AG04450 (cell line): ENCODE data around the gene NAA50. TPM values are rescaled to one million over a fixed set of nuclear protein-coding genes. Genes with fewer than 3 reads are reported as not detected.

Experiments used
- CTCF ChIA-PET: fragments of 300-600, 350-600 bp; formaldehyde crosslinking; extraction: SDS; loops from one replicate; lab custom pipeline; 2022; ENCODE audit warnings: antibody characterized with exemption, inconsistent platforms; lab: Charles Lee
- POLR2A ChIA-PET: fragments of 350-600 bp; formaldehyde crosslinking; extraction: SDS; loops from one replicate; lab custom pipeline; 2021; ENCODE audit warnings: antibody characterized with exemption, inconsistent platforms; lab: Yijun Ruan, JAX
- DNase-seq: peaks from one replicate; pipeline ENCODE4 v3.0.0-alpha.2; 2011; ENCODE audit warnings: low read depth, low spot score
- H3K27ac ChIP-seq: one replicate; pipeline ENCODE4 v1.5.1; 2012; ENCODE audit warnings: low read depth, low read length, control low read depth
- H3K27me3 ChIP-seq: one replicate; pipeline ENCODE4 v1.6.0; 2012; ENCODE audit warnings: low read length; ENCODE audit not compliant: control insufficient read depth, insufficient read depth
- H3K4me3 ChIP-seq: 2 replicates; pipeline ENCODE4 v1.5.1; 2011; ENCODE audit warnings: mild to moderate bottlenecking, low read depth, low read length, control low read depth
- H3K9me3 ChIP-seq: 2 replicates; pipeline ENCODE4 v1.5.1; 2012; ENCODE audit warnings: low read length; ENCODE audit not compliant: control insufficient read depth, insufficient read depth
- polyA plus RNA-seq: library from polyadenylated mRNA; depleted of rRNA; stranded (reverse); fragments of >200 nt; gene quantifications from 2 replicates; pipeline ENCODE4 v1.2.3, GENCODE V29; 2011
- TF ChIP-seq, protein P1 (sequence below): IDR thresholded peaks from 2 replicates; pipeline ENCODE4 v1.5.1; 2011; ENCODE audit warnings: low read depth, low read length, control low read depth, inconsistent platforms

NAA50 gene
- polyA plus RNA-seq, 1 experiment, result 129 TPM

- Histone ChIP-seq H3K27ac (peak overlapping the region; percentile 73), H3K4me3 (peak overlapping the region; percentile 86), H3K9me3 (no peaks in the 10 kb centered on the region; the same call in 1 of the 2 replicates), H3K27me3 (no peaks in the 10 kb centered on the region)
- POLR2A ChIA-PET, result interaction anchor here (0.6 to 1.8 kb wide), 7 partner anchors 11 to 182 kb away, joined by 3 to 5 read pairs (median 3); partner anchors contain the start of gene SPICE1
- DNase-seq, result peak; percentile 98
- CTCF ChIA-PET, result interaction anchor here (0.7 to 0.8 kb wide), 2 partner anchors 28 to 64 kb away, joined by 3 to 5 read pairs; no protein-coding TSS in a partner anchor
- TF ChIP-seq, protein P1, sequence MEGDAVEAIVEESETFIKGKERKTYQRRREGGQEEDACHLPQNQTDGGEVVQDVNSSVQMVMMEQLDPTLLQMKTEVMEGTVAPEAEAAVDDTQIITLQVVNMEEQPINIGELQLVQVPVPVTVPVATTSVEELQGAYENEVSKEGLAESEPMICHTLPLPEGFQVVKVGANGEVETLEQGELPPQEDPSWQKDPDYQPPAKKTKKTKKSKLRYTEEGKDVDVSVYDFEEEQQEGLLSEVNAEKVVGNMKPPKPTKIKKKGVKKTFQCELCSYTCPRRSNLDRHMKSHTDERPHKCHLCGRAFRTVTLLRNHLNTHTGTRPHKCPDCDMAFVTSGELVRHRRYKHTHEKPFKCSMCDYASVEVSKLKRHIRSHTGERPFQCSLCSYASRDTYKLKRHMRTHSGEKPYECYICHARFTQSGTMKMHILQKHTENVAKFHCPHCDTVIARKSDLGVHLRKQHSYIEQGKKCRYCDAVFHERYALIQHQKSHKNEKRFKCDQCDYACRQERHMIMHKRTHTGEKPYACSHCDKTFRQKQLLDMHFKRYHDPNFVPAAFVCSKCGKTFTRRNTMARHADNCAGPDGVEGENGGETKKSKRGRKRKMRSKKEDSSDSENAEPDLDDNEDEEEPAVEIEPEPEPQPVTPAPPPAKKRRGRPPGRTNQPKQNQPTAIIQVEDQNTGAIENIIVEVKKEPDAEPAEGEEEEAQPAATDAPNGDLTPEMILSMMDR, result peak; percentile 27
These were observed 49.2 kb downstream of the NAA50 start for GRCh38 chr3:113696658-113697499.

DNA sequence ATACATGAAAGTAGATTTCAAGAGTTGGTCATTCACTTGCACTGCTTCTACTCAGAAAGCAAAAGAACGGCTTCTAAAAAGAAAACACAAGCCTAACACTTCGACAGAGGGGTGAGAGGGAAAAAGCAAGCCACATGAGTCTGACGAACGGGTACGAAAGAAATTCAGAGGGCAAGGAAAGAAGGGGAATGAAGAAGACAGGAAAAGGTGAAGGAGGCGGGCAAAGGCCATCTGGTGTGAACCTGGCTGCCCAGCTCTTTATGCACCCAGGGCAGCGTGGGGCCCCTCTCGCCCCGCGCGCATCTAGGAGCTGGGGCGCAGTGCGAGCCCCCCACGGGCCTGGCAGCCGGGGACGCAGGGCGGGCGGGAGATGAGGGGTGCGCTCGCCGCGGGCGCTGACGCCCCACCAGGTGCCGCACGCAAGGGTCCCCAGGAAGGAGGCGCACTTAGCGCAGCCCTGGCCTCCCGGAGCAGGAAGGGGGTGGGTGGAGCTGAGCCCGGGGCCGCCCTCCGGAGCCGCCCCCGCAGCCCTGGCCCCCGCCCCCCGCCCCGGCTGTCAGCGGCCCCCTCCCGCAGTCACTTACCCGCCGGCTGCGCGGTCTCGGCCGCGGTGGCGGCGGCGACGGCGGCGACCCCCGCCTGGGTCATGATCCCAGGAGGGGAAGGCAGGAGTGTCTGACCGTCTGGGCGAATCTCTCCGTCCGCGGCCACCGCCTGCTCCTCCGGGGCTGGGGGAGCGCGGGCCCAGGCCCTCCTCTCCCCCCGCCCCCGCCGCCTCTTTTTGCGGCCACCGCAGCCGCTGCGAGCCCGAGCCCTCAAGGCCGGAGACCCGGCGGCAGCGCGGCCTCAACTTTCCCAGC lies 50.0 kb downstream of the NAA50 start, which contains the start of gene USF3:
USF3 (minus strand) TSS at position 857 of the 860 bp plus-strand sequence. CDS start 21,764 bp downstream, outside the sequence.
- peak within 1 kb of the TSS; percentile 86 for H3K27ac ChIP-seq
- TF ChIP-seq, protein P1, result no peak
- no peak for DNase-seq
- ChIA-PET CTCF (interaction anchor here (0.7 to 1.0 kb wide), 3 partner anchors 28 to 63 kb away, joined by 3 to 5 read pairs (median 3); no protein-coding TSS in a partner anchor), POLR2A (interaction anchor here (0.5 to 1.8 kb wide), 8 partner anchors 10 to 632 kb away, joined by 3 to 5 read pairs (median 3); partner anchors contain the start of gene SPICE1)
- no peaks in the 10 kb centered on the region; the same call in 1 of the 2 replicates for H3K9me3 ChIP-seq
- H3K4me3 ChIP-seq, result peak within 1 kb of the TSS; percentile 86
- H3K27me3 ChIP-seq, result no peaks in the 10 kb centered on the region

DNA sequence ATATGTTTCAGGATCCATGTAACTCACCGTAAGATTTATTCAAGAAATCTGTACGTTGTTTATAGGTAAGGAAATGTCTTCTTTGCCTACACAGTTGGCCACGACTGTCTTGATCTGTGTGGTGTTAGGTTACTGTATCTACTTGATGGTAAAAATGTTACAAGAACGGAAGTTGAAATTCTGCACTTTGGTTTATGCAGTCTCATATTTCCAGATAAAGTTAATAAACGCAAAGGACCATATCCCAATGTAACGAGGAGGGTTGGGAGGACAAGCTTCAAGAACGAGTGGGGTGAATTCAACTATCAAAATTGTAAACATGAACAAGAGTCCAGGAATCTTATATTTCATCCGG lies 50.6 kb downstream of the NAA50 start:
- Histone ChIP-seq H3K27me3 (no peaks in the 10 kb centered on the region), H3K4me3 (peak overlapping the region; percentile 80), H3K27ac (peak overlapping the region; percentile 86), H3K9me3 (no peaks in the 10 kb centered on the region; the same call in 1 of the 2 replicates)
- CTCF ChIA-PET, result interaction anchor here (1.0 kb wide), 1 partner anchor 43 kb away, joined by 3 read pairs; no protein-coding TSS in a partner anchor
- DNase-seq, result no peak
- TF ChIP-seq, protein P1, result no peak
- POLR2A ChIA-PET, result interaction anchor here (0.5 to 1.8 kb wide), 4 partner anchors 27 to 633 kb away, joined by 3 to 5 read pairs (median 4); partner anchors contain the start of gene SPICE1

GRCh38 chr3:113690482-113690881 lies 55.6 kb downstream of the NAA50 start:
- no peaks in the 10 kb centered on the region; the same call in 1 of the 2 replicates for H3K9me3 ChIP-seq
- CTCF ChIA-PET, result interaction anchor here (1.5 kb wide), 1 partner anchor 39 kb away, joined by 3 read pairs; no protein-coding TSS in a partner anchor
- TF ChIP-seq, protein P1, result no peak
- no peaks in the 10 kb centered on the region for H3K27me3 ChIP-seq
- H3K27ac ChIP-seq, result no peak overlapping the region
- no peak overlapping the region for H3K4me3 ChIP-seq
- DNase-seq, result no peak
- POLR2A ChIA-PET, result no interaction called here
